H9 (cell line): ENCODE results near the gene CAV2. TPM values are rescaled to one million over a fixed set of nuclear protein-coding genes. Genes with fewer than 3 reads are reported as not detected.
"Not testable (repeated sequence)": the region's sequence is repeated elsewhere in the genome, so short reads cannot be mapped to it uniquely, and the experiment has no call there.

Experiments
- DNase-seq: peaks from one replicate; pipeline ENCODE4 v3.0.0-alpha.2; 2017
- H2AFZ ChIP-seq: one replicate; pipeline ENCODE4 v1.6.1; 2013; ENCODE audit warnings: mild to moderate bottlenecking, low read length, control low read depth, moderate library complexity
- H2AK5ac ChIP-seq: 2 replicates; pipeline ENCODE4 v1.6.1; 2013; ENCODE audit warnings: low read length, control low read depth, mixed read lengths; ENCODE audit not compliant: insufficient read length
- H2BK120ac ChIP-seq: one replicate; pipeline ENCODE4 v1.6.1; 2013; ENCODE audit warnings: low read depth, mild to moderate bottlenecking, low read length, control low read depth, inconsistent platforms; ENCODE audit not compliant: poor library complexity, severe bottlenecking
- H2BK12ac ChIP-seq: 2 replicates; pipeline ENCODE4 v1.6.1; 2013; ENCODE audit warnings: low read length, control low read depth, mixed read lengths, low read depth; ENCODE audit not compliant: insufficient read length
- H2BK15ac ChIP-seq: 2 replicates; pipeline ENCODE4 v1.6.1; 2013; ENCODE audit warnings: low read depth, low read length, control low read depth
- H2BK20ac ChIP-seq: one replicate; pipeline ENCODE4 v1.6.1; 2013; ENCODE audit warnings: low read depth, mild to moderate bottlenecking, low read length, control low read depth, inconsistent platforms; ENCODE audit not compliant: poor library complexity, severe bottlenecking
- H2BK5ac ChIP-seq: 2 replicates; pipeline ENCODE4 v1.6.1; 2013; ENCODE audit warnings: low read length, control low read depth, mixed read lengths; ENCODE audit not compliant: insufficient read length
- H3K14ac ChIP-seq: 2 replicates; pipeline ENCODE4 v1.6.1; 2013; ENCODE audit warnings: low read length, control low read depth; ENCODE audit not compliant: insufficient read depth
- H3K18ac ChIP-seq: 2 replicates; pipeline ENCODE4 v1.6.1; 2013; ENCODE audit warnings: low read depth, mild to moderate bottlenecking, mixed read lengths, low read length, control low read depth; ENCODE audit not compliant: insufficient read length
- H3K23ac ChIP-seq: 2 replicates; pipeline ENCODE4 v1.6.1; 2013; ENCODE audit warnings: low read length, control low read depth, mixed read lengths, low read depth; ENCODE audit not compliant: insufficient read length
- H3K23me2 ChIP-seq: 2 replicates; pipeline ENCODE4 v1.6.1; 2013; ENCODE audit warnings: low read depth, mild to moderate bottlenecking, mixed read lengths, low read length, control low read depth; ENCODE audit not compliant: insufficient read length, poor library complexity, severe bottlenecking
- H3K27ac ChIP-seq: 2 replicates; pipeline ENCODE4 v1.5.1; 2013; ENCODE audit warnings: low read length, control low read depth, mixed read lengths, low read depth; ENCODE audit not compliant: insufficient read length
- H3K27me3 ChIP-seq: 2 replicates; pipeline ENCODE4 v1.6.1; 2013; ENCODE audit warnings: low read length, control low read depth, inconsistent platforms; ENCODE audit not compliant: insufficient read depth
- H3K4ac ChIP-seq: 2 replicates; pipeline ENCODE4 v1.6.1; 2013; ENCODE audit warnings: low read depth, mild to moderate bottlenecking, control low read depth, inconsistent platforms, low read length, moderate library complexity
- H3K4me1 ChIP-seq: 2 replicates; pipeline ENCODE4 v1.6.1; 2013; ENCODE audit warnings: low read length, control low read depth, inconsistent platforms; ENCODE audit not compliant: insufficient read depth
- H3K4me2 ChIP-seq: 2 replicates; pipeline ENCODE4 v1.6.1; 2013; ENCODE audit warnings: low read length, control low read depth, mixed read lengths; ENCODE audit not compliant: insufficient read length, insufficient read depth
- H3K56ac ChIP-seq: 2 replicates; pipeline ENCODE4 v1.6.1; 2013; ENCODE audit warnings: low read depth, mild to moderate bottlenecking, mixed read lengths, low read length, control low read depth; ENCODE audit not compliant: insufficient read length
- H3K79me1 ChIP-seq: 2 replicates; pipeline ENCODE4 v1.6.1; 2013; ENCODE audit warnings: low read depth, mild to moderate bottlenecking, moderate library complexity, low read length, control low read depth, inconsistent platforms; ENCODE audit not compliant: insufficient read depth, poor library complexity, severe bottlenecking
- H3K79me2 ChIP-seq: 2 replicates; pipeline ENCODE4 v1.6.1; 2013; ENCODE audit warnings: low read length, control low read depth, inconsistent platforms; ENCODE audit not compliant: insufficient read depth
- H3K9ac ChIP-seq: 2 replicates; pipeline ENCODE4 v1.6.1; 2013; ENCODE audit warnings: low read length, control low read depth, mixed read lengths; ENCODE audit not compliant: insufficient read length; ENCODE audit errors: extremely low read depth
- H3K9me3 ChIP-seq: one replicate; pipeline ENCODE4 v1.6.1; 2013; ENCODE audit warnings: low read depth, low read length, inconsistent platforms; ENCODE audit not compliant: control insufficient read depth
- H3T11ph ChIP-seq: one replicate; pipeline ENCODE4 v1.6.1; 2013; ENCODE audit warnings: mild to moderate bottlenecking, low read length, control low read depth, inconsistent platforms
- H4K20me1 ChIP-seq: one replicate; pipeline ENCODE4 v1.6.1; 2013; ENCODE audit not compliant: control insufficient read depth, insufficient read length, insufficient read depth
- H4K5ac ChIP-seq: 2 replicates; pipeline ENCODE4 v1.6.1; 2013; ENCODE audit warnings: low read depth, mild to moderate bottlenecking, mixed read lengths, low read length, control low read depth; ENCODE audit not compliant: insufficient read length
- H4K8ac ChIP-seq: replicated peaks from 2 replicates; pipeline ENCODE4 v1.6.1; 2013; ENCODE audit warnings: low read length, control low read depth, mixed read lengths, low read depth; ENCODE audit not compliant: insufficient read length
- H4K91ac ChIP-seq: 2 replicates; pipeline ENCODE4 v1.6.1; 2013; ENCODE audit warnings: low read depth, mild to moderate bottlenecking, moderate library complexity, mixed read lengths, low read length, control low read depth; ENCODE audit not compliant: insufficient read length
- H3K27ac Mint-ChIP-seq, 3 experiments: 2 replicates in 2 of 3; 3 replicates in 1 of 3; pipeline ENCODE4 v1.8.0; 2020 to 2021; ENCODE audit warnings: mixed read lengths in 3 of 3, mild to moderate bottlenecking in 1 of 3, moderate library complexity in 1 of 3
- H3K27me3 Mint-ChIP-seq: 2 replicates; pipeline ENCODE4 v1.8.0; 2021; ENCODE audit warnings: low read depth, mild to moderate bottlenecking, moderate library complexity, mixed read lengths
- H3K36me3 Mint-ChIP-seq, 3 experiments: 2 replicates in 2 of 3; 3 replicates in 1 of 3; pipeline ENCODE4 v1.8.0; 2020 to 2021; ENCODE audit warnings: low read depth in 3 of 3, mixed read lengths in 3 of 3; ENCODE audit not compliant: insufficient read depth in 1 of 3
- H3K4me1 Mint-ChIP-seq, 2 experiments: 2 replicates each; pipeline ENCODE4 v1.8.0; 2020; ENCODE audit warnings: mixed read lengths in 2 of 2
- H3K4me3 Mint-ChIP-seq, 2 experiments: 2 replicates in 1 of 2; 3 replicates in 1 of 2; pipeline ENCODE4 v1.8.0; 2020 to 2021; ENCODE audit warnings: mild to moderate bottlenecking in 2 of 2, mixed read lengths in 2 of 2, moderate library complexity in 1 of 2
- H3K9me3 Mint-ChIP-seq, 2 experiments: 2 replicates in 1 of 2; 3 replicates in 1 of 2; pipeline ENCODE4 v1.8.0; 2020; ENCODE audit warnings: mild to moderate bottlenecking in 2 of 2, mixed read lengths in 2 of 2, moderate library complexity in 1 of 2
- WGBS: extraction: QIAGEN DNeasy Blood & Tissue Kit; methylation state at CpG from one replicate; pipeline ENCODE4 v1.1.7; 2013; ENCODE audit warnings: missing lambda C conversion rate, low lambda C conversion rate, mixed read lengths; ENCODE audit not compliant: insufficient read length; ENCODE audit errors: extremely low coverage; 5-methylcytosine and 5-hydroxymethylcytosine counted together
- total RNA-seq: library from RNA; stranded (reverse); gene quantifications from 2 replicates; pipeline ENCODE4 v1.2.1, GENCODE V29; 2021
- TF ChIP-seq, protein P1 (sequence below): fragments of 200-600 bp; sonication (generic); conservative IDR thresholded peaks from 3 replicates; pipeline ENCODE4 v1.8.0; 2021; ENCODE audit warnings: antibody characterized with exemption, mild to moderate bottlenecking

The CAV2 gene
- total RNA-seq, 1 experiment from 2014 or later: 3.7 TPM

DNA sequence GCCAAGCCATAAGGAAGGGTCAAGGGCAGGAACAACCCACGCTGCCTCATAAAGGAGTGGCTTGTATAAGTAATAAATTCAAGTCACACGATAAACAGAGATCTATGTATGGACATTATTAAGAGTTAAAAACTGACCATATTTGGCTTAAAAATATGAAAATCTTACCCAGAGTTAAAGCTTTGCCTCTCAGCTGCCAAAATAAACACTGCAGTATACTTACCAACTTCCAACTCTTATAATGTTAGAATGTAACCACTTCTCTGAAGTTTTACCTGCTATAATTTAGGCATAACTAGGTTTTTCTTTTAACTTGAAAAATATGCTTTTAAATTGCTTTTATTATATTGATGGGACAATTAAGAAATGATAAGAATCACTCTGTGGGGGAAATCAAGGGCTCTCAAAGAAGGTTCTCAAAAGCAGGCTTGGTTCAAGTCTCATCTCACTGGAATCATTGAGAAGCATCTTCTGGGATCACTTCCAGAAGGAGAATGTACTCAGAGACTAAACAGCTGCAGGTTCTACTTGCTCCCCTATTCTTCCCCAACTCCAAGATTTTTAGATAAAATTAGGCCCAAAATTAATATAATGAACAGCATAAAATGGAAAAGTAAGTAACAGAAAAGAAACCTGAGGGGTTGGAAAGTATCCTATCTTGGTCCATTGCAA lies 16.1 kb upstream of the CAV2 start:
- Mint-ChIP-seq H3K4me1 (no peaks in the 10 kb centered on the region), H3K9me3 (no peaks in the 10 kb centered on the region), H3K4me3 (no peak overlapping the region), H3K27me3 (no peaks in the 10 kb centered on the region; the same call in 1 of the 2 replicates), H3K27ac (no peak overlapping the region), H3K36me3 (no peaks in the 10 kb centered on the region)
- H3K79me2 ChIP-seq: no peaks in the 10 kb centered on the region
- H3K4me2 ChIP-seq: no peak overlapping the region
- no peak overlapping the region for H4K91ac ChIP-seq
- H2BK120ac ChIP-seq: no peak overlapping the region
- H3K23ac ChIP-seq: no peak overlapping the region
- H4K5ac ChIP-seq: no peak overlapping the region
- no peak overlapping the region for H2BK12ac ChIP-seq
- no peak overlapping the region for H3T11ph ChIP-seq
- H3K4ac ChIP-seq: no peak overlapping the region
- no peak overlapping the region for H2BK20ac ChIP-seq
- no peaks in the 10 kb centered on the region for H3K79me1 ChIP-seq
- H3K18ac ChIP-seq: no peak overlapping the region
- no peak overlapping the region for H3K56ac ChIP-seq
- H3K27me3 ChIP-seq: no peaks in the 10 kb centered on the region
- no peak overlapping the region for H4K8ac ChIP-seq
- no peak for DNase-seq
- H2BK5ac ChIP-seq: no peak overlapping the region
- H3K23me2 ChIP-seq: no peaks in the 10 kb centered on the region
- no CpG with 5 or more reads among the region's 2 CpGs for WGBS
- no peak overlapping the region for H3K14ac ChIP-seq
- H2AK5ac ChIP-seq: no peak overlapping the region
- no peak overlapping the region for H2BK15ac ChIP-seq
- no peak overlapping the region for H3K27ac ChIP-seq
- no peaks in the 10 kb centered on the region for H3K9me3 ChIP-seq
- H3K4me1 ChIP-seq: no peaks in the 10 kb centered on the region
- no peak overlapping the region for H2AFZ ChIP-seq
- H3K9ac ChIP-seq: no peak overlapping the region
- no peaks in the 10 kb centered on the region for H4K20me1 ChIP-seq
- TF ChIP-seq, protein P1, sequence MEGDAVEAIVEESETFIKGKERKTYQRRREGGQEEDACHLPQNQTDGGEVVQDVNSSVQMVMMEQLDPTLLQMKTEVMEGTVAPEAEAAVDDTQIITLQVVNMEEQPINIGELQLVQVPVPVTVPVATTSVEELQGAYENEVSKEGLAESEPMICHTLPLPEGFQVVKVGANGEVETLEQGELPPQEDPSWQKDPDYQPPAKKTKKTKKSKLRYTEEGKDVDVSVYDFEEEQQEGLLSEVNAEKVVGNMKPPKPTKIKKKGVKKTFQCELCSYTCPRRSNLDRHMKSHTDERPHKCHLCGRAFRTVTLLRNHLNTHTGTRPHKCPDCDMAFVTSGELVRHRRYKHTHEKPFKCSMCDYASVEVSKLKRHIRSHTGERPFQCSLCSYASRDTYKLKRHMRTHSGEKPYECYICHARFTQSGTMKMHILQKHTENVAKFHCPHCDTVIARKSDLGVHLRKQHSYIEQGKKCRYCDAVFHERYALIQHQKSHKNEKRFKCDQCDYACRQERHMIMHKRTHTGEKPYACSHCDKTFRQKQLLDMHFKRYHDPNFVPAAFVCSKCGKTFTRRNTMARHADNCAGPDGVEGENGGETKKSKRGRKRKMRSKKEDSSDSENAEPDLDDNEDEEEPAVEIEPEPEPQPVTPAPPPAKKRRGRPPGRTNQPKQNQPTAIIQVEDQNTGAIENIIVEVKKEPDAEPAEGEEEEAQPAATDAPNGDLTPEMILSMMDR: no peak

DNA sequence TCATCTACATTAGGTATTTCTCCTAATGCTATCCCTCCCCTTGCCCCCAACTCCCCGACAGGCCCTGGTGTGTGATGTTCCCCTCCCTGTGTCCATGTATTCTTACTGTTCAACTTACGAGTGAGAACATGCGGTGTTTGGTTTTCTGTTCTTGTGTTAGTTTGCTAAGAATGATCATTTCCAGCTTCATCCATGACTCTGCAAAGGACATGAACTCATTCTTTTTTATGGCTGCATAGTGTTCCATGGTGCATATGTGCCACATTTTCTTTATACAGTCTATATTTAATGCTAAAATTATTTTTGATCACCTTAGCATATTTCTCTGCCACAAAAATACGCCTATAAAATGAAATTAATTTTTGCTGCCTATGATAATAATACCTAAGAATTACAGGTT lies 15.1 kb upstream of the CAV2 start:
- not testable (repeated sequence) for H3K79me2 ChIP-seq

More for the DNA sequence above, 15.1 kb upstream of the CAV2 start:
- not testable (repeated sequence) for H3K23me2 ChIP-seq, H2BK20ac ChIP-seq, H3K18ac ChIP-seq, H3K9me3 Mint-ChIP-seq, H3K4me3 Mint-ChIP-seq, H2BK5ac ChIP-seq, H3K4me2 ChIP-seq, H3K23ac ChIP-seq, H3K27me3 Mint-ChIP-seq, H3K27ac ChIP-seq, H4K20me1 ChIP-seq, H2AFZ ChIP-seq, H3K27me3 ChIP-seq, H2AK5ac ChIP-seq, H3K4ac ChIP-seq, H3K4me1 Mint-ChIP-seq, H3K56ac ChIP-seq, H3K27ac Mint-ChIP-seq, DNase-seq, H3K14ac ChIP-seq, H4K8ac ChIP-seq, H3K9me3 ChIP-seq, H3K4me1 ChIP-seq, H2BK12ac ChIP-seq, H2BK120ac ChIP-seq, H3K9ac ChIP-seq, H3K79me1 ChIP-seq, H4K5ac ChIP-seq, H3T11ph ChIP-seq, H3K36me3 Mint-ChIP-seq, H2BK15ac ChIP-seq, H4K91ac ChIP-seq
- no CpG with 5 or more reads among the region's 4 CpGs for WGBS
